Measurements from ENCODE around the gene PRKG2. TPM values are rescaled to one million over a fixed set of nuclear protein-coding genes. Genes with fewer than 3 reads are reported as not detected.

The PRKG2 gene
- not detected in 2 replicates for polyA plus RNA-seq (2012; rRNA removed)
- polyA plus RNA-seq (2012; cell fraction: cytosol; rRNA removed) = not detected in 2 replicates
- not detected in 2 replicates for polyA plus RNA-seq (2012; cell fraction: nucleus; rRNA removed)

GRCh38 chr4:81214881-81215868 is at the start of gene PRKG2:
Gene PRKG2 (minus strand): TSS chr4:81215222. CDS start chr4:81205047, 10,175 bp downstream.
- Histone ChIP-seq H3K9me3 (no peaks in the 10 kb centered on the region), H4K20me1 (ENCODE audit: insufficient read depth) (no peaks in the 10 kb centered on the region), H2AFZ (ENCODE audit: low read depth) (no peak within 1 kb of the TSS), H3K9me2 (no peaks in the 10 kb centered on the region), H3K4me1 (ENCODE audit: control insufficient read depth in 1 of 2, insufficient read depth in 2 of 2, low read depth in 1 of 2, low read length in 1 of 2) (no peaks in the 10 kb centered on the region), H3K4me3 (ENCODE audit: low read depth in 2 of 2, low read length in 1 of 2) (no peak within 1 kb of the TSS), H3K79me2 (ENCODE audit: insufficient read depth) (no peaks in the 10 kb centered on the region), H3K9ac (no peak within 1 kb of the TSS), H3K36me3 (replicated peaks in 1 of 2; ENCODE audit: control insufficient read depth in 1 of 2, insufficient read depth in 2 of 2, low read length in 1 of 2) (no peaks in the 10 kb centered on the region), H3K27ac (ENCODE audit: low read depth in 2 of 2, low read length in 1 of 2) (no peak within 1 kb of the TSS), H3K4me2 (peak within 1 kb of the TSS; percentile 19; the same call in 1 of the 2 replicates), H3F3A (replicated peaks; ENCODE audit: insufficient read depth) (no peaks in the 10 kb centered on the region), H3K27me3 (ENCODE audit: insufficient read depth) (peaks cover 30% of the 10 kb centered on the region)
- DNase-seq = peak; percentile 11
- ChIA-PET POLR2A (no interaction called here), CTCF (no interaction called here)
- 5% methylated on average over 30 of the region's 75 CpGs for WGBS (ENCODE audit: low lambda C conversion rate)
- no peak for TF ChIP-seq TEAD4 (IDR thresholded peaks at IDR 0.05; ENCODE audit: borderline replicate concordance, insufficient read depth)
- 0 out of 2 replicates have a peak, but pooled peaks have one; percentile 58 for TF ChIP-seq EZH2phosphoT487 (IDR thresholded peaks at IDR 0.05; ENCODE audit: borderline replicate concordance, low read depth)
- no peak for TF ChIP-seq GABPA (IDR thresholded peaks at IDR 0.05; ENCODE audit: low read depth)
- TF ChIP-seq POLR2AphosphoS5 (IDR thresholded peaks at IDR 0.05; ENCODE audit: low read depth, low read length) = no peak
- no peak for TF ChIP-seq EP300 (IDR thresholded peaks at IDR 0.05; ENCODE audit: borderline replicate concordance in 1 of 2, low read depth in 1 of 2, low read length in 1 of 2)

- no peak for TF ChIP-seq CHD2 (IDR thresholded peaks at IDR 0.05; ENCODE audit: low read length, partially characterized antibody)
- peak; percentile 64 for TF ChIP-seq CTCF (IDR thresholded peaks at IDR 0.05)
- peak; percentile 10 for DNase-seq
- POLR2A ChIA-PET = no interaction called here
- H3K9ac ChIP-seq = no peak overlapping the region
- no peaks in the 10 kb centered on the region for H4K20me1 ChIP-seq (ENCODE audit: insufficient read depth)
- no peaks in the 10 kb centered on the region for H3K36me3 ChIP-seq (replicated peaks in 1 of 2; ENCODE audit: control insufficient read depth in 1 of 2, insufficient read depth in 2 of 2, low read length in 1 of 2)
- H3K4me2 ChIP-seq = peak overlapping the region; percentile 50; the same call in 1 of the 2 replicates
- H3K4me3 ChIP-seq (ENCODE audit: low read depth in 2 of 2, low read length in 1 of 2) = peak overlapping the region; percentile 27 to 30; a peak in 3 of 4 replicates
- CTCF ChIA-PET = interaction anchor here (0.6 to 1.5 kb wide), 8 partner anchors 10 to 1358 kb away, joined by 3 to 4 read pairs (median 3); no protein-coding TSS in a partner anchor
- H3K27me3 ChIP-seq (ENCODE audit: insufficient read depth) = peaks cover 5% of the 10 kb centered on the region; the same call in 1 of the 2 replicates
- no peaks in the 10 kb centered on the region for H3F3A ChIP-seq (replicated peaks; ENCODE audit: insufficient read depth)
- H3K9me3 ChIP-seq = no peaks in the 10 kb centered on the region
- no peaks in the 10 kb centered on the region for H3K9me2 ChIP-seq
- WGBS (ENCODE audit: low lambda C conversion rate) = 7% methylated on average over 10 of the region's 10 CpGs
- no peaks in the 10 kb centered on the region for H3K4me1 ChIP-seq (ENCODE audit: control insufficient read depth in 1 of 2, insufficient read depth in 2 of 2, low read depth in 1 of 2, low read length in 1 of 2)
- H2AFZ ChIP-seq (ENCODE audit: low read depth) = no peak overlapping the region
- no peak overlapping the region for H3K27ac ChIP-seq (ENCODE audit: low read depth in 2 of 2, low read length in 1 of 2)
- H3K79me2 ChIP-seq (ENCODE audit: insufficient read depth) = no peaks in the 10 kb centered on the region
These were observed 45.5 kb upstream of the PRKG2 start for GRCh38 chr4:81260443-81261101.
